SJSA1 (cell line): ENCODE measurements around the gene MAN1A2. TPM values are rescaled to one million over a fixed set of nuclear protein-coding genes. Genes with fewer than 3 reads are reported as not detected.
"Not testable (repeated sequence)": the region's sequence is repeated elsewhere in the genome, so short reads cannot be mapped to it uniquely, and the experiment has no call there.

ENCODE experiments used
- DNase-seq, 2 experiments: peaks; one replicate each; pipeline ENCODE4 v3.0.0-alpha.2; 2015 to 2020; ENCODE audit warnings: low spot score in 2 of 2, low read depth in 1 of 2
- H3K27ac ChIP-seq: fragments of 250-450 bp; sonication (Bioruptor Pico); 2 replicates; pipeline ENCODE4 v1.5.1; 2020; ENCODE audit warnings: mild to moderate bottlenecking, moderate library complexity
- H3K27me3 ChIP-seq: fragments of 250-450 bp; sonication (Bioruptor Pico); replicated peaks from 2 replicates; pipeline ENCODE4 v1.5.1; 2020; ENCODE audit warnings: mild to moderate bottlenecking, moderate library complexity
- H3K36me3 ChIP-seq: fragments of 250-450 bp; sonication (Bioruptor Pico); 2 replicates; pipeline ENCODE4 v1.5.1; 2020; ENCODE audit warnings: mild to moderate bottlenecking
- H3K4me1 ChIP-seq: fragments of 250-450 bp; sonication (Bioruptor Pico); replicated peaks from 2 replicates; pipeline ENCODE4 v1.6.1; 2021; ENCODE audit warnings: mild to moderate bottlenecking
- H3K4me3 ChIP-seq: fragments of 250-450 bp; sonication (Bioruptor Pico); 2 replicates; pipeline ENCODE4 v1.5.1; 2020; ENCODE audit warnings: mild to moderate bottlenecking
- H3K9me3 ChIP-seq: fragments of 250-450 bp; sonication (Bioruptor Pico); replicated peaks from 2 replicates; pipeline ENCODE4 v1.5.1; 2020; ENCODE audit warnings: mild to moderate bottlenecking
- total RNA-seq: library from RNA; depleted of rRNA; stranded (reverse); fragments of >200 nt; shearing (Covaris generic); gene quantifications from 2 replicates; pipeline ENCODE4 v1.2.3, GENCODE V29; 2014

Gene MAN1A2
- total RNA-seq, 1 experiment from 2014 or later, result 44.6 TPM

DNA sequence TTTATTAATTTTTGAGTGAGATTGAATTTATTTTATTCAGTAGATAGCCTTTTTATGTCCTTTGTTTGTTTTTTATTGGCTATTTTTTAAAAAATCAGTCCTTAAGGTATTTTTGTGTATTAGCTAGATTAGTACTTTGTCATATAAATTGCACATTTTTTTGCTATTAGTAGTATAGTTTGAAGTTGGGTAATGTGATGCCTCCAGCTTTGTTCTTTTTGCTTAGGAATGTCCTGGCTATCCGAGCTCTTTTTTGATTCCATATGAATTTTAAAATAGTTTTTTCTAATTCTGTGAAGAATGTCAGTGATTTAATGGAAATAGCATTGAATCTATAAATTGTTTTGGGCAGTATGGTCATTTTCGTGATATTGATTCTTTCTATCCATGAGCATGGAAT lies 80.4 kb downstream of the MAN1A2 start:
- Histone ChIP-seq H3K27ac (no peak overlapping the region), H3K4me1 (no peaks in the 10 kb centered on the region), H3K4me3 (no peak overlapping the region), H3K9me3 (peaks cover 3% of the 10 kb centered on the region; the same call in 1 of the 2 replicates), H3K27me3 (no peaks in the 10 kb centered on the region), H3K36me3 (peaks cover 12% of the 10 kb centered on the region; the same call in 1 of the 2 replicates)
- DNase-seq, result no peak

DNA sequence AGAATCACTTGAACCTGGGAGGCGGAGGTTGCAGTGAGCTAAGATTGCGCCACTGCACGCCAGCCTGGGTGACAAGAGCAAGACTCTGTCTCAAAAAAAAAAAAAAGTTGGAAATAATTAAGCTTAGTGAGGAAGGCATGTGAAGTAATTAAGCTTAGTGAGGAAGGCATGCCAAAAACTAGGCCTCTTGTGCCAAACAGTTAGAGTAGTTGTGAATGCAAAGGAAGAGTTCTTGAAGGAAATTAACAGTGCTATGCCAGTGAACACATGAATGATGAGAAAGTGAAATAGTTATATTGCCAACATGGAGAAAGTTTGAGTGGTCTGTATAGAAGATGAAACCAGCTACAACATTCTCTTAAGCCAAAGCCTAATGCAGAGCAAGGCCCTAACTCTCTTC lies 85.0 kb downstream of the MAN1A2 start:
- Histone ChIP-seq H3K4me3 (no peak overlapping the region), H3K9me3 (peaks cover 3% of the 10 kb centered on the region; the same call in 1 of the 2 replicates)
- DNase-seq, result no peak

DNA sequence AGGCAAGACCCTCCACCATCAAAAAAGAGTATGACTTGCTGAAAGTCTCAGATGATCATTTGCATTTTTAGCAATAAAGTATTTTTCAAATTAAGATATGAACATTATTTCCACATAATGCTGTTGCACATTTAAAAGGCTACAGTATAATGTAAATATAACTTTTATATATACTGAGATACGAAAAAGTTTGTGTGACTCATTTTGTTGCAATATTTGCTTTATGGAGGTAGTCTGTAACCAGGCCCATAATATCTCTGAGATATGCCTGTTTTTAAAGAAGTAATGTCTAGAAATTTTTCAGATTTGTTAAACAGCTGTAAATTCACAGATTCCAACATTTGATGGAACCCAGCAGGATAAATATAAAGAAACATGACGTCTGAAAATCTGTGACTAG lies 86.7 kb downstream of the MAN1A2 start:
- H3K27ac ChIP-seq, result no peak overlapping the region
- H3K4me3 ChIP-seq, result no peak overlapping the region
- no peaks in the 10 kb centered on the region for H3K27me3 ChIP-seq
- H3K36me3 ChIP-seq, result peaks cover 13% of the 10 kb centered on the region; the same call in 1 of the 2 replicates
- H3K9me3 ChIP-seq, result peaks cover 3% of the 10 kb centered on the region; the same call in 1 of the 2 replicates
- no peak for DNase-seq
- H3K4me1 ChIP-seq, result no peaks in the 10 kb centered on the region

More for the DNA sequence above, 85.0 kb downstream of the MAN1A2 start:
- Histone ChIP-seq H3K27ac (no peak overlapping the region), H3K36me3 (peaks cover 13% of the 10 kb centered on the region; the same call in 1 of the 2 replicates), H3K4me1 (no peaks in the 10 kb centered on the region), H3K27me3 (no peaks in the 10 kb centered on the region)

DNA sequence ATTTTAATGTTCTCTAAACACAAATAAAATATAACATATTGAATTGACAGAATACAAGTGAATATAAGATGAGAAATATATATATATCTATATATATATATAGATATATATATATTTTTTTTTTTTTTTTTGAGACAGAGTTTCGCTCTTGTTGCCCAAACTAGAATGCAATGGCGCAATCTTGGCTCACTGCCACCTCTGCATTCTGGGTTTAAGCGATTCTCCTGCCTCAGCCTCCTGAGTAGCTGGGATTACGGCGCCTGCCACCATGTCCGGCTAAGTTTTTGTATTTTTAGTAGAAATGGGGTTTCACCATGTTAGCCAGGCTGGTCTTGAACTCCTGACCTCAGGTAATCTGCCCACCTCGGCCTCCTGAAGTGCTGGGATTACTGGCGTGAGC lies 91.2 kb downstream of the MAN1A2 start:
- not testable (repeated sequence) for H3K4me1 ChIP-seq, H3K9me3 ChIP-seq, H3K4me3 ChIP-seq, H3K27ac ChIP-seq, DNase-seq, H3K27me3 ChIP-seq, H3K36me3 ChIP-seq

DNA sequence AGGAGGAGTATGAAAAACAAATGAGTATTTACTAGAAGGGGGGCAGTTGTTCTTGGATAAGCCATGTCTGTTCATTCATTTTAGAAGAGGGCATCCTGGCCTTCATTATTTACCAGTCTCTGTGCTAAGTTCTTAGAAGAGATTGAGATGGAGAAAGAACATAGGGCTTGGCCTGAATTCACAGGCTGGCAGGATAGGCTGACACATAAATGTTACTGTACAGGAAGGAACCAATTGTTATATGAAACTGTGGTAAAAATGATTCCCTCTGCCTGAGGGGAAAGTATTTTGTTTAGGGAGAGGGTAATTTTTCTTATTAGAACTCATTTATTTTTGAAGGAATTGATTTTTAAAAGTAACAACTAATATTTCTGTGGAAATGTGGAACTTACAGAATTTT lies 99.5 kb downstream of the MAN1A2 start:
- peaks cover 11% of the 10 kb centered on the region for H3K4me1 ChIP-seq
- peak in 1 of 2 experiments; percentile 6 for DNase-seq
- H3K4me3 ChIP-seq, result no peak overlapping the region
- no peaks in the 10 kb centered on the region for H3K36me3 ChIP-seq
- no peaks in the 10 kb centered on the region for H3K27me3 ChIP-seq
- H3K9me3 ChIP-seq, result no peaks in the 10 kb centered on the region
- no peak overlapping the region for H3K27ac ChIP-seq

DNA sequence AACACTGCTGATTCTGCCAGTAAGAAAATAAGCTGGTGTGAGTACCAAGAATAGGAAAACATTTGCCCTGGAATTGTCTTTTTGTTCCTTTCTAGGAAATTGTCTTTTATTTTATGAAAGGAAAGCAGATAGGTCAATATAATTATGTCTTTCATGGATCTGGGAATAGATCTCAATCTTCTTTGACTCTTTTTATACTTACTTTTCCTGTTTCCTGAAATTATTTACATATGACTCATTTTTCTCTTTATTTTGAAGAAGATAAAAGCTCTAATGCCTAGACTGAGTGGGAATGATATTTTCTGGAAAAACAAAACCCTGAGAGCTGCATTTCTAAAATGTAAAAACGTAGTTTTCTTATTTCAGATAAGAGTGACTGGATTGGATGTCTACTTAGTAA lies 100.1 kb downstream of the MAN1A2 start:
- Histone ChIP-seq H3K9me3 (no peaks in the 10 kb centered on the region), H3K36me3 (no peaks in the 10 kb centered on the region), H3K27me3 (no peaks in the 10 kb centered on the region), H3K4me3 (no peak overlapping the region), H3K27ac (no peak overlapping the region), H3K4me1 (peaks cover 11% of the 10 kb centered on the region)
- DNase-seq, result peak in 1 of 2 experiments; percentile 6

DNA sequence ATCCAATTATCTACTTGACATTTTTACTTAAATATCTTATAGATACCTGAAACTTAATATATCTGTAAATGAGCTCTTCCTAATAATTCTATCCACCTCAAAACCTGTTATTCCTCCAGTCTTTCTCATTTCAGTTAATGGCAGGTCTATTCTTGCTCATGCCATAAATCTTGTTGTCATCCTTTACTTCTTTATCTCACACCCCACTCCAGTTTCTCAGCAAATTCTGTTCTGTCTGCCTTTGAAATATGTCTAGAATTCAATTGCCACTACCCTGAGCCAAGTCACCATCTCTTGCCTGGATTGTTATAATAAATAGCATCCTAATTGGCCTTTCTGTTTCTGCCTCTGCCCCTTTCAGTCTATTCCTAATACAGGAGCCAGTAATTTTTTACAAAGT lies 105.8 kb downstream of the MAN1A2 start:
- H3K4me1 ChIP-seq, result no peaks in the 10 kb centered on the region
- no peak for DNase-seq

DNA sequence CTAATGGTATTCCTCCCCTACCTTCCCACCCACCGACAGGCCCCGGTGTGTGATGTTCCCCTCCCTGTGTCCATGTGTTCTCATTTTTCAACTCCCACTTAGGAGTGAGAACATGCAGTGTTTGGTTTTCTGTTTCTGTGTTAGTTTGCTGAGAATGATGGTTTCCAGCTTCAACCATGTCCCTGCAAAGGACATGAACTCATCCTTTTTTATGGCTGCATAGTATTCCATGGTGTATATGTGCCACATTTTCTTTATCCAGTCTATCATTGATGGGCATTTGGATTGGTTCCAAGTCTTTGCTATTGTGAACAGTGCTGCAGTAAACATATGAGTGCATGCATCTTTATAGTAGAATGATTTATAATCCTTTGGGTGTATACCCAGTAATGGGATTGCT lies 108.2 kb downstream of the MAN1A2 start:
- not testable (repeated sequence) for H3K4me3 ChIP-seq, H3K4me1 ChIP-seq, H3K27ac ChIP-seq, H3K36me3 ChIP-seq, H3K9me3 ChIP-seq, H3K27me3 ChIP-seq, DNase-seq

More for the DNA sequence above, 105.8 kb downstream of the MAN1A2 start:
- H3K27ac ChIP-seq, result no peak overlapping the region
- H3K9me3 ChIP-seq, result no peaks in the 10 kb centered on the region
- H3K36me3 ChIP-seq, result no peaks in the 10 kb centered on the region
- no peaks in the 10 kb centered on the region for H3K27me3 ChIP-seq
- no peak overlapping the region for H3K4me3 ChIP-seq

DNA sequence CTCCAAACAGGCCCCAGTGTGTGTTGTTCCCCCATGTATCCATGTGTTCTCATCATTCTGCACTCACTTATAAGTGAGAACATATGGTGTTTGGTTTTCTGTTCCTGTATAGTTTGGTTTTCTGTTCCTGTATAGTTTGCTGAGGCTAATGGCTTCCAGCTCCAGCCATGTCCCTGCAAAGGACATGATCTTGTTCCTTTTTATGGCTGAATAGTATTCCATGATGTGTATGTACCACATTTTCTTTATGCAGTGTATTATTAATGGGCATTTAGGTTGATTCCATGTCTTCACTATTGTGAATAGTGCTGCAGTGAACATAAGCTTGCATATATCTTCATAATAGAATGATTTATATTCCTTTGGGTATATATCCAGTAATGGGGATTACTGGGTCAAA lies 111.8 kb downstream of the MAN1A2 start:
- no peak overlapping the region for H3K4me3 ChIP-seq
- no peaks in the 10 kb centered on the region for H3K4me1 ChIP-seq
- no peak overlapping the region for H3K27ac ChIP-seq
- no peaks in the 10 kb centered on the region for H3K9me3 ChIP-seq
- H3K27me3 ChIP-seq, result no peaks in the 10 kb centered on the region
- 0 out of 2 replicates have a peak, but pooled peaks cover 2% of the 10 kb centered on the region for H3K36me3 ChIP-seq
- no peak for DNase-seq

DNA sequence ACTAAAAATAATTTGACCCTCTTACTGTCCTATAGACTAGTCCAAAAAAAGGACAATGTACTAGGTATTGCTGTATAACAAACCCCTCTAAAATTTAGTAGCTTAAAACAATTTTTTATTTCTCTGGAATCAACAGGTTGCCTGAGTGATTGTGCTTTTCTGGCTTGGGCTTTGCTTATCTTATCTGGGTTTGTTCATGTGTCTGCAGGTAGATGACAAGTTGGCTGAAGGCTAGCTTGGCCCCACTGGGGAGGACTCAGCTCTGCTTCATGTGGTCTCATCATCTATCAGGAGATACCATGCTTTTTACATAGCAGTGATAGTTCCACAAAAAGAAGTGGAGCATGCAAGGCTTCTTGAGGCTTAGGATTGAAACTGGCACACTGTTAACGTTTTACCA lies 114.2 kb downstream of the MAN1A2 start:
- Histone ChIP-seq H3K4me3 (no peak overlapping the region), H3K27ac (no peak overlapping the region)
- DNase-seq, result no peak

DNA sequence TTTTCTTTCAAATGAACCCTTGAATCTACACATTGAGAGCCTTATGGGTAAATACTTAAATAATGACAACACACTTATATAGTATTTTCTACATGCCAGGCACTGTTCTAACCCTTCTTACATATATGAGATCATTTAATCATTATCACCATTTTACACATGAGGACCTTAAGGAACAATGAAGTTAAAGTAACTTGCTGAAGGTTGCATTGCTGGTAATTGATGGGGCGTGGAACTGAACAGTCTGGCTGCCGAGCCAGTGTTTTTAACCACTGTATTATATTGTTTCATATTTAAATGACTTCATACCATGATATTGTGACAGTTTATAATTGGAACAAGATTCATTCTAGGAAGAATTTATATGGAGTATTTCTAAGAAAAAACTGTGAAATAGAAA lies 126.7 kb downstream of the MAN1A2 start:
- Histone ChIP-seq H3K36me3 (no peaks in the 10 kb centered on the region), H3K27me3 (no peaks in the 10 kb centered on the region), H3K9me3 (no peaks in the 10 kb centered on the region), H3K4me1 (peaks cover 7% of the 10 kb centered on the region), H3K4me3 (no peak overlapping the region), H3K27ac (no peak overlapping the region)
- DNase-seq, result no peak

More for the DNA sequence above, 114.2 kb downstream of the MAN1A2 start:
- Histone ChIP-seq H3K9me3 (no peaks in the 10 kb centered on the region), H3K4me1 (no peaks in the 10 kb centered on the region), H3K36me3 (0 out of 2 replicates have a peak, but pooled peaks cover 2% of the 10 kb centered on the region), H3K27me3 (no peaks in the 10 kb centered on the region)

DNA sequence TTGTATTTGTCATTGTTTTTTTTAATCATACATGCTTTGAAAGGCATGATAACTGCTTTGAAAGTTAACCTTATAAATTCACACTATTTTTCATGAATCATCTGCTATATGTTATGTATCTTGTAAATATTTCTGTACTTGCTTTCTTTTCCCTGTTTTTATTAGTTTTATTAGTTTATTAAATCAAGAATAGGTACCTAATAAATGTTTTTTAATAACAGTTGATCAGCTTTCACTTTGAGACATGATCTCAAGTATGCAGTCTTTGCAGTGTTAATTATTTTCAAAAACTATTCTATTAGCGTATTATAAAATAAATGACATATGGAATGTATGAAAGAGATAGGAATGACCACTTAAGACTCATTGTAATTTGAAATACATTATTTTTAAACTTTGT lies 127.8 kb downstream of the MAN1A2 start:
- no peak overlapping the region for H3K27ac ChIP-seq
- no peak for DNase-seq
- no peak overlapping the region for H3K4me3 ChIP-seq
- no peaks in the 10 kb centered on the region for H3K9me3 ChIP-seq
- 0 out of 2 replicates have a peak, but pooled peaks cover under 1% of the 10 kb centered on the region for H3K36me3 ChIP-seq
- peaks cover 15% of the 10 kb centered on the region for H3K4me1 ChIP-seq
- no peaks in the 10 kb centered on the region for H3K27me3 ChIP-seq

DNA sequence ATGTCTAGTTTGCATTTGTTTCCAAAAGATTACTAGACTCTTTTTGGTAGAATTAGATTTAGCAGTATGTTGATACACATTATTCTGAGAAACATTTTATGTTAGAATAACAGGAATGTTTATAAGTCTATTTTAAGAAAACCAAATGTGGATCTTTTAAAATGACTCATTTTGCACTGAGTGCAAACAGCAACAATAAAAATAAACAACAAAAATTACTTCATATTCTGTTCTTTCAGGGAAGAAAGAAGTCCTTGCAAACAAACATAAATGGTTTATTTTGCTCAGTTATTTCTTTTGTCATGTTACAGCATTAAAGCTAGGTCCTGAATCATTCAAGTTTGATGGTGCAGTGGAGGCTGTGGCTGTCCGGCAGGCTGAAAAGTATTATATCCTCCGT lies 131.8 kb downstream of the MAN1A2 start:
- H3K4me3 ChIP-seq, result no peak overlapping the region
- H3K27me3 ChIP-seq, result no peaks in the 10 kb centered on the region
- peak overlapping the region; percentile 75 for H3K27ac ChIP-seq
- peaks cover 34% of the 10 kb centered on the region for H3K4me1 ChIP-seq
- no peaks in the 10 kb centered on the region for H3K9me3 ChIP-seq
- 0 out of 2 replicates have a peak, but pooled peaks cover 6% of the 10 kb centered on the region for H3K36me3 ChIP-seq
- DNase-seq, result peak in 1 of 2 experiments; percentile 69

DNA sequence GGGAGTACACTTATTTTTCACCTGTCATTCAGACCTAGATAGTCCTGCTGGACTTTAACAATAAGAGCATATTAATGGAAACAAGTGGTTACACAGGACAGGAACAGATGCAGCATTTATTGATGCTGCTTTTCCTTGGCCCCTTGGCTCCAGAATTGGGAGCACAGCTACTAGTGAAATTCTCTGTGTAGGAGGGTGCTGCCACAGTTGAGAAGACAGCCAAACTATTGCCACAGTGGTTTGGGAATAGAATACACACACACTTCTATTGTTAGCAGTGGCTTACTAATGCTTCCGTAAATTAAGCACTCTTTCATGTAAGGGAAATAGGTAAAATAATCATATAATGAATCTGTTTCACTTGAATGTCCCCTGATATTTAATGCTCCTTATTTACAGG lies 133.3 kb downstream of the MAN1A2 start:
- 0 out of 2 replicates have a peak, but pooled peaks cover 6% of the 10 kb centered on the region for H3K36me3 ChIP-seq
- peak in 1 of 2 experiments; percentile 28 for DNase-seq
- no peaks in the 10 kb centered on the region for H3K9me3 ChIP-seq
- H3K27me3 ChIP-seq, result no peaks in the 10 kb centered on the region
- peaks cover 34% of the 10 kb centered on the region for H3K4me1 ChIP-seq
- H3K27ac ChIP-seq, result peak overlapping the region; percentile 75
- no peak overlapping the region for H3K4me3 ChIP-seq

DNA sequence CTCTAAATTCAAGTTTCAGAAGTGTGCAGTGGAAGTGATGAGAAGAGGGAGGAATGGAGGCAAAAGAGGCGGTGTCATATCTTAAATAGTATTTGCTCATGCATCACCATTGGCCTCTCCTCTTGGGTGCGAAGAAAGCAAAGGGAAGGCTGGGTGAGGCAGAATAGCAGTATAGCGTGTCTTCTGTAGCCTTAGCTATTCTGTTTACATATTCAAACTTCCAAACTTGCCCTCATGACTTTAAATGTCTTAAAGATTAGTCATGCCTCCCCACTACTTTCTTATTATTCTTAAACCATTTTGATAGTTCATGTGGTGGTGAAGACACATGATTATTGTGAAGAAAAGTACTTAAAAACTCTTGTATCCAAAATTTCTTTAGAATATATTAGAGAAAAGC lies 134.0 kb downstream of the MAN1A2 start:
- Histone ChIP-seq H3K4me1 (peaks cover 34% of the 10 kb centered on the region), H3K36me3 (0 out of 2 replicates have a peak, but pooled peaks cover 6% of the 10 kb centered on the region), H3K9me3 (no peaks in the 10 kb centered on the region), H3K27ac (peak overlapping the region; percentile 75), H3K4me3 (no peak overlapping the region), H3K27me3 (no peaks in the 10 kb centered on the region)
- DNase-seq, result peak; percentile 72 to 86
